GM18526 (cell line): Measurements from ENCODE around the gene RNU7-1.

Source experiments
- POLR2A ChIP-seq: IDR thresholded peaks from 3 replicates; pipeline ENCODE4 v1.6.1; 2011; ENCODE audit not compliant: insufficient read length; ENCODE audit errors: extremely low read depth

The RNU7-1 gene

DNA sequence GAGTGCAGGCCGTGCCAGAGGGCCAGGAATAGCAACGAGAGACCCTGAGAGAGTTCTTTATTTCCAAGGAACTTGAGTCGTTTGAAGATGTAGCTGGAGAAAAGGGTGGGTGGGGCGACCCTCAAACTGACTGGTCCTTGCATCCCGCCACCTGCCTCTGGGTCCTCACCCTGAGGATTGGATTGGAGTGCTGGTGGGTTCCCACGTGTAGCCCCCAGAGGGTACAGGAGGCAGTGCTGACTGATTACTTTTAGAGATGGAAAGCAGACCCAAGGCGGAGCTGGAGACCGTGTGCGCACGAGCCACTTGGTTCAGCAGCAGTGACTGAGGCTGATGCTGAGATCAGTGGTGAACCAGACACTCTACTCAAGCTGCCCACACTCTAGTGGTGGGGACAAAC is 34.0 kb downstream of the RNU7-1 start:
- no peak for TF ChIP-seq POLR2A

DNA sequence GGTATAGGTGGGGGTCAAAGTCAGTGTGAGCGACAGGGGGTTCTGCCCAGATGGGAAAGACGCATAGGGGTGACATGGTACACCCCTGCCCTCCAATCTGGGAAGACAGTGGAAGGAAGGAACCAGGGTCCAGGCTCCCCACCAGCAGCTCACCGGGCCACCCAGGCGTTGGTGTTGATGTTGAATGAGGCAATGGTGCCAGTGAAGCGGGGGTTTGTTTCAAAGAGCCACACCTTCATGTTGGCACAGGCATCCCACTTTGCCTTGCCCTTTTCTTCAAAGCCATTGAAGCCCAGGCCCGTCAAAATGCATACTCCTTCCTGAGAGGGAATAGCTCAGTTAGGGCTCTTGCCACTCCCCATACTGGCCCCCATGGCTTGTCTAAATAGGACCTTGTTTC is 34.6 kb downstream of the RNU7-1 start:
- TF ChIP-seq POLR2A: no peak

DNA sequence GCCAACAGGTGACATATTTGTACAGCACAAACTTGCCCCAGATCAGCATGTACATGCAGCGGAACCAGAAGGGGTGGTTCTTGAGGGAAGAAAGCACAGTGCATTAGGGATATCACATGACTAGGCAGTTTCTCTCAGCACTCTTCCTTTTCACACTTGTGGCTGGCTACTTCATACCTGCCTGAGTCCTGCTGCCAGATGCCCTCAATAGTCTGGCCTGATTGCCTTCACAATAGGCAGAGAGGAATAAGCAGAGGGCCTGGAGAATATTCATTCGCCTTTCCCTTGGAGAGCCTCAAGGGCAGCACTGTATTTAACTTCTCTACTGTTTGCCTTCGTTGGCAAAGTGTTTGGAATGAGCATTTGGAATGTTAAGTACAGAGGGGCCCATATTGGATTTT is 35.0 kb downstream of the RNU7-1 start:
- TF ChIP-seq POLR2A: no peak

DNA sequence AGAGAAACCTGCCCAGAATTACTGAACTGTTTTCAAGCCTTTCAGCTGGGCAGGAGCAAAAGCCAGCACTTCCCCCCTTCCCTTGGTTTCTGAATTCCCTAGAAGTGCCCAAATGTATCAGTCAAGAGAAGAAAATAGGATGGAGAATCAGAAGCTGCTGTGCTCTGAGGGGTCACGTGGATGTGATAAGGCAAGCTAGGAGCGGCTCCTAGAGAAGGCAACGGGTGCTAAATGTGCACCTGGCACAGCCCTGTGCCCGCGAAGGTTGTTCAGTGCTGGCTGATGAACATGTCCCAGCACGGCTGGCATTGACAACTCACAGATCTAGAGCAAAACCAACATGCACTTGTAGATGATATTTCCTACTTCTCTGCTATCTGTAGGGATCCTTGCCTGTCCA is 35.4 kb downstream of the RNU7-1 start:
- no peak for TF ChIP-seq POLR2A

DNA sequence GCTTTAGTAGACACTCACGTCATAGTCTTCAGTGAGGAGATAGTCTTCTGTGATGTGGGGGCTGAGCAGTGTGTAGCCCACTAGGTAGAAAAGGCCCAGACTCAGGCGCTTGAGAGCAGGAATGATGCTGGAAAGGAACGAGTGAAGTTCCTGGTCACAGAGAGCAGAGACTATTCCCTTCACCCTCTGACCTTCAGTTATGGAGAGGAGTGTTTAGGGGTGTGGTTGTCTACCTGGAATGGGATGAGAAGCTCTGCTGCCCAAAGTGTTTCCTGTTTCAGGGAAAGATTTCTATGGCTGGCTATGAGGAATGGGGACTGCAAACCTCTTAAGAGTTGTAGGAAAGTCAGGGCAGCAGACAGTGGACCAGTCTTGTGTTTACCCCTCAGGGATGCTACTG is 35.8 kb downstream of the RNU7-1 start:
- TF ChIP-seq POLR2A: no peak

DNA sequence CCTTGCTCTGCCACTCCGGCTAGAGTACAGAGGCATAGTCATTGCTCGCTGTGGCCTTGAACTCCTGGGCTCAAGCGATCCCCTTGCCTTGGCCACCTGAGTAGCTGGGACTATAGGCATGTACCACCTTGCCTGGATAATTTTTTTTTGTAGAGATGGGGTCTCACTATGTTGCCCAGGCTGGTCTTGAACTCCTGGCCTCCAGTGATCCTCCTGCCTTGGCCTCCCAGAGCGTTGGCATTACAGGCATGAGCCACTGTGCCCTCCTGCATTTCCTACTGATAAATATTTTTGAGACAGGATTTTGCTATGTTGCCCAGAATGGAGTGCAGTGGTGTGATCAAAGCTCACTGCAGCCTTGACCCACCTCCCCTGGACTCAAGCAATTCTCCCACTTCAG is 36.5 kb downstream of the RNU7-1 start:
- TF ChIP-seq POLR2A: no peak

DNA sequence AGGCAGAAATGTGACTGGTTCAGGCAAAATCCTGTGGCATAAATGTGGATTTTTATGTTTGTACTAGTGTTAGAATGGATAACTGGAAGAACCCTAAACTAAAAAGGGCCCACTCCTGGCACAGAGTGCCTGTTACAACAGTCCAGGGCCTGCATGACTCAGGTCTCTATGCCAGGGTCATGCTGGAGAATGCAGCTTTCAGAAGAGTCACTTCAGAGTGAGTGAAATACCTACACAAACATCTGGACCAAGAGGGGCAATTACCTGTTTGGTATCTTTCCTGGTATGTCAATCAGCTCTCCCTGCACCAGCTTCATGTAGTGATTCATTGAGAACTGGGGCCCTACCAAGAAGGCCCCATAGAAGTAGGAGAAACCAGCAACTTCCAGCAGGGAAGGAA is 37.1 kb downstream of the RNU7-1 start:
- TF ChIP-seq POLR2A: no peak

DNA sequence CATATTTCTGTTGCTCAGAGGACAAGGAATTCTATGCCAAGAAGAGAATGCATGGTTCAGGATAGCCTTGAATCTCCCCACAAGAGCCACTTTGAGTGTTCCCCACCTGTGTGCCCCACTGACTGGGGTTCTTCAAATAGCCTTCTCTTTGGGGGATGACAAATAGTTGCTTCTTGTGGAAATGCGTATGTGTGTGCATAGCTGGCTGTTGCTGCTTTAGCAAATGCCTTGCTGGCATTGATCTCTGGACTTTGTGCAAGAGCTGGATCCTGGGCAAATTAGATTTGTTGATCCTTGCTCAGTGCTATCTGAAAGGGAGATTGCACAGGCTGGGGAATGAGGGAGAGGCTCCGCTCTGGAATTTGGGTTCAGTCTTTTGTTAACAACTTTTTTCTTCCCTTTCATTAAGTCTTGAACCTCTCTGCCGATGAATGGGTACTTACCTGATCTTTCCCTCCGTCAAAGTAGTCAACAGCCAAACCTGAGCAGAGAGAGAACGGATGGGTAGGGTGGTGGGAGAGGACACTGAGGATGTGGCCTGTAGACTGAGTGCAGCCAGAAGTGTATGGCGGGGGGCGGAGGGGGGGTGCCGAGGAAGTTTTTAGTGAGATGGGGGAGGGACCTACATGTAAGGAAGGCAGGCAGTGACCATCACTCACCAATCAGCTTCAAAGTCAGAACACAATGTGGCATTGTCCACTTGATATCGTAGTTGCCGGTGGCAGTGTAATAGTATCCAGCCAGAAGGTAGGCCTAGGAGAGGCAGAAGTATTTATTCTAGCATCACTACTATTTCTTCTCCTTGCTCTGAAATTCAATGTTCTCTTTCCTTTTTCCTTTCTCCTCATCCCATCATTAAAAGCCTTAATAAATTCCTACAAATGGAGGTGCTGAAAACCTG is 37.8 kb downstream of the RNU7-1 start:
- TF ChIP-seq POLR2A: no peak

DNA sequence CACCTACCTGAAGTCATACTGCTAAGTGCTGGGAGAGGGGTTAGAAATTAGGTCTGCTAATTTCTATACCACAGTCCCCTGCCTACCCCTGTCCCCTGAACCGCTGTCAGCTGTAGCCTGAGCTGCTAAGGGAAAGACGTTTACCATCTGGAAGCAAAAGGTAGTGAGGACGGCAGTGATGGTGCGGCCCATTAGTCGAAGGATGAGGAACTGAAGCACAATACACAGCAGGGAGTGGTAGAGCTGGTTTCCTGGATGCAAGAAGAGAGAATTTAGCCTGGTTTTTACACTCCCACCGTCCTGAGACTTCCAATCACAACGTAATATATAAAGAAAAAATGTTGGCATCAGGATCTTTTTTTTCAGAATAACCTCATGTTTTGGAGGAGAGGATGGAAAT is 38.9 kb downstream of the RNU7-1 start:
- no peak for TF ChIP-seq POLR2A

DNA sequence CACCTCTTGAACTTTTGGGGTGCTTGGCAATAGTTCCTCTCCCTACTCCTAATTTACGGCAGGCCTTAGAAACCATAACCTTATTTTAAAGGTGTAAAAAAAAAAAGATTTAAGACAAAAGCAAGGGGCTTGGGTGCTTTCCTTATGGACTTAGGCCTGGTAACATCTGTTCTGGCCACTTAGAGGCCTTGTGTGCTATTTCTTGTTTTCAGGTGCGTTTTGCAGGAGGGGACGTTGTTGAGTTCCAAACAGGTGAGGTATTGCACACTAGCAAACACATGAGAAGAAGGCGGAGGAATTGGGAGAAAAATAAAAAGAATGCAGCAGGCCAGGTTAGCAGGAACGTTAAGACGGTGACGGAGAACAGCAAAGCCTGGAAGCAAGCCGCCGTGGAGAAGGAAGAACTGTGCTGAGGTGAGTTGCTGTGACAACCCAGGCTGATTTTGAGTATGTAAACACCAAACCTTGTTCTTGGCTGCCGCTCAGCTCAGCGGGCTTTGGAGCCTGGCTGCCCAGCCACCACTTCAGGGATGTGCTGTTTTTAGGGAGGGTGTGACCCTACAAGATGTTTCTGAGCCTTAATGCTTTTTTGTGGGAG is 44.4 kb downstream of the RNU7-1 start:
- TF ChIP-seq POLR2A: no peak
